Measurements from ENCODE around the gene FCHSD2.

Gene FCHSD2

GRCh38 chr11:72969894-72970335 lies 172.2 kb downstream of the FCHSD2 start:
- no peak for DNase-seq (ENCODE audit: low read depth)

DNA sequence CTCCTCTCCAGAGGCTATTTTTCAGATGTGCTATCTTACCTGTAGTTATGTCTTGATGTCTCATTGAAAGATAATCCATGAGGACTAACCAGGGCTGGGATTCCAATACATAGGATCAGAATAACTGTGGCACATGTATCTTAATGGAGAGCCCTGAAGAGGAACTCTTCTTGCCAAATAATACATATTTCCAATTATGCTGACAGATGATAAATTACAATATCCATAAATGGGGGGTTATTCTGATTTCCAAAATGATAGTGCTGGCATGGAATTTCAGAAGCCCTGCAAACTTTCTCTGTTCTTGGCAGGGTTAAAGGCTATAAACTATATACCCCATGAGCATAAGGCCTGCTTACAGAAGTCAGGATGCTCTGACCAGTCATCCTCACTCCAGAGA lies 173.7 kb downstream of the FCHSD2 start:
- no peak for DNase-seq (ENCODE audit: low read depth)

DNA sequence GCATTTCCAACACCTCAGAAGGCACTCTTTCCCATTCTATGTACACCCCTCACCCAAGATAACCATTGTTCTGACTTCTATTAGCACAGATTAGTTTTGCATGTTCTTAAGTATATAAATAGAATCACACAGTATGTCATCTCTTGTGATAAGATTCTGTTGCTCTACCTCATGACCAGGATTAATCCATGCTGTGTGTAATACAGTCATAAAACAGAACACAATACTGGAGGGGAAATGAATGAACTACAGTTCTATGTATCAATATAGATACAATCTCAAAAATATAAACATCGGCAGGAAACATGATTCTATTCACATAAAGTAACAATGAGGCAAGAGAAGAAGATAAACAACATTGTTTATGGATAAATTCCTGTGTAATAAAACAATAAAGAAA lies 176.4 kb downstream of the FCHSD2 start:
- no peak for DNase-seq (ENCODE audit: low read depth)

GRCh38 chr11:72962717-72963116 lies 179.4 kb downstream of the FCHSD2 start:
- DNase-seq (ENCODE audit: low read depth): no peak

GRCh38 chr11:72962084-72962483 lies 180.0 kb downstream of the FCHSD2 start:
- no peak for DNase-seq (ENCODE audit: low read depth)

DNA sequence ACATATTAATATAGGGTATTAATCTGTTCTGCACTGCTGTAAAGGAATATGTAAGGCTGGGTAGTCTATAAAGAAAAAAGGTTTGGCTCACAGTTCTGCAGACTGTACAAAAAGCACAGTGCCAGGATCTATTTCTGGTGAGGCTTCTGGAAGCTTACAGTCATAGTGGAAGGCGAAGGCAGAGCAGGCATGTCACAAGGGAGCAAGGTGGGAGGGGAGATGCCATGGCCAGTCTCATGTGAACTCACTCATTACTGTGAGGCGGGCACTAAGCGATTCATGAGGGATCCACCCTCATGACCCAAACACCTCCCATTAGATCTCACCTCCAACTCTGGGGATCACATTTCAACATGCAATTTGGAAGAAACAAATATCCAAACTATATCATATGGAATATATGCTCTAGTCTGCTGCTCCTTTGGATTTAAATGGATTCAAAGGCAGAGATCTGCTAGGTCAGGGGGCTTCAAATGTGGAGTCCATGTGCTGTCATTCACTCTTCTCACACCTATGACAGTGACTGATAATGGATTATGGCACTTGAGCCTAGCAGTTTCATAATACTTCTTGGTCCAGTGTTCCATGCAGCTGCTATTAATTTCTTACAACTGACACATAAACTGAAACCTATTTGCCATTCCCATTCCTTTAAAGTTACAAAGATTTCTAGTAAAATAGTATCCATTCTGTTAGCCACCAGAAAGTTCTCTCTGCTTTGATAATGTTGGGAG lies 182.0 kb downstream of the FCHSD2 start:
- DNase-seq (ENCODE audit: low read depth): no peak

DNA sequence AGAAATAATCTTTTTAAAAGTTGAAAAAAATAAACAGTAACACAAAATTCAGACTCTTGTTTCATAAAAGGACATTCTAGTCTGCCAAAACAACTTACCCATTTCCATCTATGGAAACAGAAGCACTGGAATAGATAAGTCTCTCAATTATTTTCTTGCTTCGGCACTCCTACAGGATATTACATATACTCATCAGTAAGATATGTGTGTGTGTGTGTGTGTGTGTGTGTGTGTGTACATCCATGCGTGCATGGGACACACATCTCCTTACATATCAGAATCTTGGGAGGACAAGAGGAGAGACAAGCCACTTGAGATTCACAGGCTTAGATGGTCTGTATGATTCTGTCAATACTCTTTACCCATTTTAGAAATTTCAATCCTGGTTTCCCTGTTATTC lies 183.3 kb downstream of the FCHSD2 start:
- no peak for DNase-seq (ENCODE audit: low read depth)

GRCh38 chr11:72955466-72955865 lies 186.7 kb downstream of the FCHSD2 start:
- no peak for DNase-seq (ENCODE audit: low read depth)

- no peak for DNase-seq (ENCODE audit: low read depth)
Observed at GRCh38 chr11:72954860-72955259, 187.3 kb downstream of the FCHSD2 start.

GRCh38 chr11:72953637-72954036 lies 188.5 kb downstream of the FCHSD2 start:
- no peak for DNase-seq (ENCODE audit: low read depth)

DNA sequence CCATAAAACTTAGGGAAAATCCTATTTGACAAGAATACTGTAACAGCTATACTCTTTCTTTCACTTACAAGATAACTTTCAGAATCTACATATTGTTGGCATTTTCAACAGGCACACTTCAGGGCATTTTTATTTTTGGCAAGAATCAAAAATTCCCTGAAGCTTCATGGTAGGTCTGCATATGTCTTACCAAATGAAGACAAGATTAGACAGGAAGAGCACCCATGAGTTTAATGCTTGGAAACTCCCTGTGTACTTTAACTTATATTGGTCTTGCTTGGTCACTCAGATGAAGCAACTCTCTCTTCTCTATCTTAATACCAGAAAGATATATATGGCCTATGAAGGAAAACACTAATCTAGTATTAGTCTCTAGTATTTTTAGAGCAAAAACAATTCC lies 190.2 kb downstream of the FCHSD2 start:
- no peak for DNase-seq (ENCODE audit: low read depth)

- no peak for DNase-seq (ENCODE audit: low read depth)
Observed at GRCh38 chr11:72951193-72951592, 190.9 kb downstream of the FCHSD2 start.

DNA sequence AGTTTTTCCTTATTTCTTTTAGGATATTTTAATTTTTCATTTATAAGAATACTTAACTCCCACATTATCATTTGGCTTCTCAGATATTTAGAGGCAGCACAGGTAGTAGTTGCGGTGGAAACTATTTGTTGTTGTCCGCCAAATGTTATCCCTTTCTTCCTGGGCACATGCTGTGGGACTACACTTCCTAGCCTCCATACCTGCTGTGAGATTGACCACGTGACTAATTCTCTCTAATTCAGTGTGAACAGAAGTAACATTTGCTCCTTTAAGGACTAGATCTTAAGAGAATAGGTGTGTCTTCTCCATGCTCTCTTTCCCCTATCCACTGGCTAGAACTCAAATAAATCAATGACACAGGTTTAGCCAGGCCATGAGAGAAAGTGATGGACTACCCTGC lies 191.4 kb downstream of the FCHSD2 start:
- DNase-seq (ENCODE audit: low read depth): no peak

- no peak for DNase-seq (ENCODE audit: low read depth)
Observed at GRCh38 chr11:72947229-72947628, 194.9 kb downstream of the FCHSD2 start.

DNA sequence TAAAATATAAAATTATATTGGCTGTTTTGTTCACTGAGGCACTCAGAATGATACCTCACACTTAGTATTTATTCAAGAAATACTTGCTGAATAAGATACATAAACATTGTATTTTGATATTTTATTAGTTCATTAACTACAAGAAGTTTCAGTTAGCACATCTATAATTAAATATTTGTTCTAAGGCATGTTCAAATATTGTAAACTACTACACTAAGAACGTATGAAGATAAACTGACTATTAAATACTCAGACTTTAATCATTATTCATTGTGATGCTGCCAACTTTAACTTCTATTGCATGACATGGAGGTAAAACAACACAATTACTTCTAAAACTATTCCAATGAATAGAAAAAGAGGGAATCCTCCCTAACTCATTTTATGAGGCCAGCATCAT lies 198.5 kb downstream of the FCHSD2 start:
- no peak for DNase-seq (ENCODE audit: low read depth)

- no peak for DNase-seq (ENCODE audit: low read depth)
Observed at GRCh38 chr11:72940417-72940816, 201.7 kb downstream of the FCHSD2 start.

GRCh38 chr11:72939031-72939430 lies 203.1 kb downstream of the FCHSD2 start:
- no peak for DNase-seq (ENCODE audit: low read depth)

GRCh38 chr11:72937439-72937838 lies 204.7 kb downstream of the FCHSD2 start:
- no peak for DNase-seq (ENCODE audit: low read depth)

GRCh38 chr11:72935700-72936099 lies 206.4 kb downstream of the FCHSD2 start:
- DNase-seq (ENCODE audit: low read depth): no peak

DNA sequence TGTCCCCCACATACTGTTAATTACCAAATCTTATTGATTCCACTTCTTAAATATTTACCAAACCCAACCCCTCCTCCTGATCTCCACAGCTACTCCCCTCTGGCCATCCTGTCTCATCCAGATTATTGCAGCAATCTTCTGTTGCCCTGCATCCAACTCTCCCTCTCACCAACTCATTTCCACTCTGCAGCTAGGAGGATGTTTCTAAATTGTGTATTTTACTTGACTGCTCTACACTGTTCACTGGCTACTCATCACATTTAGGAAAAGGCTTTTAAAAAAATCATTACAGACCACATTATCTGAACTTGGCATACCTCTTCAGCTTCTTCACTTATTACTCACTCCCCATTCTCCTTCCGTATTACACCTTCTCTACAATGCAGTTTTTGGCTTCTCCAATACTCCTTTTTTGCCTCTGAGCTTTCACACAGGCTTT lies 210.0 kb downstream of the FCHSD2 start:
- DNase-seq (ENCODE audit: low read depth): no peak

DNA sequence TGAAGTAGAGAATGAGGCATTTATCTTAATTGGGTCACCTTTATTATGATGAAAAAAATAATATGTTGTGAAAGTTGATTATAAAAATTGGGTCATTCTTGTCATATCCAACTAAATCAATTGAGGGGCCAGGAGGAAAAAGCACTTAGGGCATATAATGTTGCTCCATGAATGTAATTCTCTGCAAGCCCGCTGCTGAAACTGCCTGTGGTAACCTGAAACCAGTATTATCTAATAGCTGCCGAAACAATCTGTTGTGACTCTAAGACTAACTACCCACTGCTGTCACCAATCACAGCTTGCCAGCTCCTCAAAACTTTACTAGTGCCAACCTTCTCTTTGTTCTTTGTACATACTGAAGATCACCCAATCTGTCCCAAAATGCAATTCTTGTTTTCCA lies 212.1 kb downstream of the FCHSD2 start:
- no peak for DNase-seq (ENCODE audit: low read depth)

DNA sequence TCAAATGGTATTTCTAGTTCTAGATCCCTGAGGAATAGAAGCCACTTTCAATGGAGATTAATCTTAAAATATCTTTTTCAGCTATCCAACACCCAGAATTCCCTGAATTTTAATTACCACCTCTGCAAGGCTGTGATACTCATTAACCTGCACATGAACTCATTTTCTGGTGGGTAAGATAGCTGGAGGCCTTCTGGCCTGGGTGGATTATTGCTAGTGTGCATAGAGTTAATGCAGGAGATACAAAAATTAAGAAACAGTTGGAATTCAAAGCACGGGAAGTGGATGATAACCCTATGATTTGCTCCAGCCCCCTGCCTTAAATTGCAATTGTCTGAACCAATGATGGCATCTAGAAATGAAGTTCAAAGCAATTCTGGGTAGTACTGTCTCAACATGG lies 212.9 kb downstream of the FCHSD2 start:
- no peak for DNase-seq (ENCODE audit: low read depth)

DNA sequence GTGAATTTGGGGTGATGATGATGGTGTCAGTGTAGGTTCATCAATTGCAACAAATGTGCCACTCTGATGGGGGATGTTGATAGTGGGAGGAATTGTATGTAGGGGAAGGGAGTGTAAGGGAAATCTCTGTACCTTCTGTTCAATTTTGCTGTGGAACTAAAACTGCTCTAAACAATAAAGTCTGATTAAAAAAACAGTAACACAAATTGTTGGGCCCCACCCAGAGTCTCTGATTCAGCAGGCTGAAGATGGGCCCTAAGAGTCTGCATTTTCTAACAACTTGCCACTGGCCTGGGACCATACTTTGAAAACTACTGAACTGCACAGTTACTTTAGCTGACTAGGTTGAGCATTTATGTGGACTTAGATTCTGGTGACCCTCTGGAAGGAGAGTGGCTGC lies 214.7 kb downstream of the FCHSD2 start:
- DNase-seq (ENCODE audit: low read depth): no peak

DNA sequence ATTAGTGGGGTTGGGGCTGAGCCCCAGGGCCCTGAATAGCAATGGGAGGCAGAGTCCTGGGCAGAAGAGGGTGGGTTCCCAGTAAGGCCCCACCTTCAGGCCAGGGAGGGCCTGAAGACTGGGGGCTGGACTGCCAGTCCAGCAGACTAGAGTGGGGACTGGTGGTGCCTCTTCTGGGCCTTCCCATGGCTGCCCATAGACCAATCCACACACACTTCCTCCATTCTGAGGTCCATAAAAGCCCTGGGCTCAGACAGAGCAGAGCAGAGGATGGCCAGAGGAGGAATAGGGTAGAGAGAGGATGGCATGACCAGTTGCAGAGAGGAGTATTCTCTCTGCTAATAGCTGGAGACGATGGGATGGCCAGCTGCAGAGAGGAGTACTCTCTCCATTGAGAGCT lies 216.0 kb downstream of the FCHSD2 start:
- DNase-seq (ENCODE audit: low read depth): no peak
